Bronchial smooth muscle cell (primary cell): ENCODE results near the gene POLR1F. TPM values are rescaled to one million over a fixed set of nuclear protein-coding genes. Genes with fewer than 3 reads are reported as not detected.

Source experiments
- total RNA-seq: library from RNA; depleted of rRNA; stranded (reverse); fragments of >200 nt; gene quantifications from 2 replicates; pipeline ENCODE4 v1.2.1, GENCODE V29; 2014

POLR1F gene, protein sequence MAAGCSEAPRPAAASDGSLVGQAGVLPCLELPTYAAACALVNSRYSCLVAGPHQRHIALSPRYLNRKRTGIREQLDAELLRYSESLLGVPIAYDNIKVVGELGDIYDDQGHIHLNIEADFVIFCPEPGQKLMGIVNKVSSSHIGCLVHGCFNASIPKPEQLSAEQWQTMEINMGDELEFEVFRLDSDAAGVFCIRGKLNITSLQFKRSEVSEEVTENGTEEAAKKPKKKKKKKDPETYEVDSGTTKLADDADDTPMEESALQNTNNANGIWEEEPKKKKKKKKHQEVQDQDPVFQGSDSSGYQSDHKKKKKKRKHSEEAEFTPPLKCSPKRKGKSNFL
- 8.2 and 13.6 TPM in 2 replicates for total RNA-seq

DNA sequence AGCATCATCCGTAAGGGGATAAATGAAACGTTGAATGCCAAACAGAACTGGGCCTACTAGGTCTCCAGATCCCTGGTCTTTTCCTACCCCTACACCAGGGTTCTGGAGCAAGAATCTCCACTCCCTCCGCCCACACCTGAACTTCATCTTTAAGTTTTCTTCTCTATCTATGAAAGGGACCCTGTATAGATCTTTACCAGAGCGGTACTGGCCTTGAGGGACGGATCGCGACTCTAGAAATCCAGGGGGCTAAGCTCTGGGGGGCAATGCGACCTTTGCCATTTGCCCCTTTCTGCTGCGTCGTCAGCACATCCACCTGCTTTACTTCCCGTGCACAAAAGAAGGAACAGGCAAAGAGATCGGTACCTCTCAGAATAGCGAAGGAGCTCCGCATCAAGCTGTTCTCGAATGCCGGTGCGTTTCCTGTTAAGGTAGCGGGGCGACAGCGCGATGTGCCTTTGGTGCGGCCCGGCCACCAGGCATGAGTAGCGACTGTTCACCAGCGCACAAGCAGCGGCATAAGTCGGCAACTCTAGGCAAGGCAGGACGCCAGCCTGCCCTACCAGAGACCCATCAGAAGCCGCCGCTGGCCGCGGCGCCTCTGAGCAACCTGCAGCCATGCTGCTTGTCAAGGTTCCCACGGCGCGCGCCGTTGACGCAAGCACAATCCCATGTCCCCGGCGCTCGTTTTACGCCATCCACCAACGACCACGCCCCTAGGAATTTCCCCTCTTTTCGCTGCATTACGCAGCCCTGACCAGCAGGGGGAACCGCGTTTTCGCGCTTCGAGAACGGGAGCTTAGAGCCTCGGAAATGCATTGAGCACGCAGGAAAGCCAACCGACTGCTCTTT, at the start of gene POLR1F:
TSS of gene POLR1F (minus strand) at position 641 of the 852 bp plus-strand sequence. CDS start at position 620, 21 bp downstream.

Other genes with a start within 250 kb of the POLR1F start
- gene TMEM196, start 64.6 kb upstream of the POLR1F start, total RNA-seq, result not detected in 2 replicates